Fibroblast of mammary gland (primary cell): ENCODE measurements around the gene TRPV3.
"Not testable (repeated sequence)": the region's sequence is repeated elsewhere in the genome, so short reads cannot be mapped to it uniquely, and the experiment has no call there.

Source experiments
- DNase-seq: peaks from one replicate; pipeline ENCODE4 v3.0.0-alpha.2; 2010; ENCODE audit warnings: low read depth
- H3K4me3 ChIP-seq: 2 replicates; pipeline ENCODE4 v1.5.1; 2011; ENCODE audit warnings: low read depth, mild to moderate bottlenecking, low read length, moderate library complexity; ENCODE audit not compliant: control insufficient read depth
- TF ChIP-seq, protein P1 (sequence below): conservative IDR thresholded peaks from 2 replicates; pipeline ENCODE4 v1.5.1; 2011; ENCODE audit warnings: low read depth, low read length, inconsistent platforms; ENCODE audit not compliant: control insufficient read depth, insufficient read depth

Gene TRPV3

DNA sequence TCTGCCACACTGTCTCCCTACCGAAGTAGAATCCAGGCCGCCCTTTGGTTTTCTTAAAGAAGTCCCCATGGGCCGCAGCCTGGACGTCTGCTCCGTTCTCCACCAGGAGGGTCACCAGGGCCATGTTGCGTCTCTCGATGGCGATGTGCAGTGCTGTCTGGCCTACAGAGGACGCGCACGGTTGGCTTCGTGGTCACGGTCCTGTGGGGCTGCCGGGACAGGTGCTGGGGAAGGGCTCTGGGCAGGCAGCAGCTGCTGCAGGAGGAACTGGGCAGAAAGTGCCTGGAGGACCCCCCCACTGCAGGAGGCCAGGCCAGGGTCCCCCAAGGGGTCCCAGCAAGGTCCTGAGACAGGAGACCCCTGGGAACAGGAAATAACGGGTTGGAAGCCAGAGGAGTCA lies 32.6 kb upstream of the TRPV3 start:
- no peak for DNase-seq
- TF ChIP-seq, protein P1, sequence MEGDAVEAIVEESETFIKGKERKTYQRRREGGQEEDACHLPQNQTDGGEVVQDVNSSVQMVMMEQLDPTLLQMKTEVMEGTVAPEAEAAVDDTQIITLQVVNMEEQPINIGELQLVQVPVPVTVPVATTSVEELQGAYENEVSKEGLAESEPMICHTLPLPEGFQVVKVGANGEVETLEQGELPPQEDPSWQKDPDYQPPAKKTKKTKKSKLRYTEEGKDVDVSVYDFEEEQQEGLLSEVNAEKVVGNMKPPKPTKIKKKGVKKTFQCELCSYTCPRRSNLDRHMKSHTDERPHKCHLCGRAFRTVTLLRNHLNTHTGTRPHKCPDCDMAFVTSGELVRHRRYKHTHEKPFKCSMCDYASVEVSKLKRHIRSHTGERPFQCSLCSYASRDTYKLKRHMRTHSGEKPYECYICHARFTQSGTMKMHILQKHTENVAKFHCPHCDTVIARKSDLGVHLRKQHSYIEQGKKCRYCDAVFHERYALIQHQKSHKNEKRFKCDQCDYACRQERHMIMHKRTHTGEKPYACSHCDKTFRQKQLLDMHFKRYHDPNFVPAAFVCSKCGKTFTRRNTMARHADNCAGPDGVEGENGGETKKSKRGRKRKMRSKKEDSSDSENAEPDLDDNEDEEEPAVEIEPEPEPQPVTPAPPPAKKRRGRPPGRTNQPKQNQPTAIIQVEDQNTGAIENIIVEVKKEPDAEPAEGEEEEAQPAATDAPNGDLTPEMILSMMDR: no peak

DNA sequence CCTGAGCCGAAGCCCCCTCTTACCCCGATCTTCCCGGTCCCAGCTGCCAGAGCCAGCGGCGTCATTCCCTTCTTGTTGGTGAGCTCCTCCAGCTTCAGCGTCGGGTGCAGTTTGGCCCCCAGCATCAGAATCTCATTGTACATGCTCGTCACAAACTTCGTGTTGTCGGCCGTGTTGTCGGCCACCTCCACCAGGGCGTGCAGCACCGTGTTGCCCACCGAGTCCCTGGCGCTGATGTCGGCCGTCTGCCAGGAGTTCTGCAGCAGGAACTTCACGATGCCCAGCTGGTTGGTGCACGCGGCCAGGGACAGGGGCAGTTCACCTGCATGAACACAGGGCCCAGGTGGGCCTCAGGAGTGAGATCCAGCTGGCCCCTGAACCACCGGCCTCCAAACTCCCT lies 32.2 kb upstream of the TRPV3 start:
- no peak overlapping the region for H3K4me3 ChIP-seq
- DNase-seq: no peak
- TF ChIP-seq, protein P1: no peak

More for the DNA sequence above, 32.6 kb upstream of the TRPV3 start:
- H3K4me3 ChIP-seq: no peak overlapping the region

DNA sequence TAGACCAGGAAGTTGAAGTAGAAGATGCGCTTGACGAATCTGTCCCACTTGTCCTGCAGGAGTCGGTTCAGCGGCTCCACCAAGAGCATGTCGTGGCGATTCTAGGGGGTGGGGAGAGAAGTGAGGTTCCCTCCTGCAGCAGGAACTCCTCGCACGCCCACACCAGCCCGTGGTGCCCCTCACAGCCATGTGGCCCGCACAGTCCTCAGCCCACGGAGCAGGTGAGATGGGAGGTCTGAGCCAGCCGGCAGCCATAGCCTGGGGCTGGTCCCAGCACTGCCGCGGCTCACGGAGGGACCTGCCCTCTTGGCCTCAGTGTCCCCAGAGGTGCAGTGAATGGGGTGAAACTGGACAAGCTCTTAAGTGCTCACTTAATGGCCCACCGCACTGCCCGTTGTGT lies 28.2 kb upstream of the TRPV3 start:
- TF ChIP-seq, protein P1: no peak
- no peak for DNase-seq
- H3K4me3 ChIP-seq: no peak overlapping the region

DNA sequence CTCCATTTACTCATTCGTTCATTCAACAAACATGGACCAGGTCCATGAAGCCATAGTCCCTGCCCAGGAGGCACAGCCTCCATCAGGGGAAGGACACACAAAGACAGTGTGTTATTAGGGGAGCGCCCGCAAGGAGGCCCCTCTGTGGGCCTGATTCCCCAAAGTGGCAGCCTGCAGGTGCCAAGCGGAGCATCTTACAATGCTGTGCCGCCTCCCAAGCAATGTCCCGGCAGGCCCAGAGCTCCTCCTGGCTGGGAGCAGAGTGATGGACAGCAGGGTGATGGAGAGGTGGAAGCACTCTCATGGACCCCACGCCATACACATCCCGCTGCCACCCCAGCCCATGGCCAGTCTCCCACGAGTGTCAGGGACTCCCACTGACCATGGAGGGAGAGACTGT lies 25.8 kb upstream of the TRPV3 start:
- no peak overlapping the region for H3K4me3 ChIP-seq
- TF ChIP-seq, protein P1: no peak
- no peak for DNase-seq

DNA sequence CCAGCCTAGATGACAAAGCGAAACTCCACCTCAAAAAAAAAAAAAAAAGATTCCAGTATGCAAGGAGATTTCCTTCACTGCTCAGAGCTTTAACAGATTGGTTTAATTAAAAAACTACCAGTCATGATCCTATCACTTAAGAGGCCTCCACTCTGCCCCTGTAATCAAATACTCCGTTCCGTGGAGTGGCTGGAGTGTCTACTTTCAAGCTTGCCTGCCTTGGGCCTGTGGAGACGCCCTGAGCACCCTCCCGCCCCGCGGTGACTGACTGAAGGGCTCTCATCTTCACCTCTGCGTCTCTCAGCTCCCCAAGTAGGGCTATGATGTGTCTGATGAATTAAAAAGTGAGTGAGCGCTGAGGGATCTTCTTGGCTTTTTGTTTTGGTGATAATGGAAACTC lies 25.3 kb upstream of the TRPV3 start:
- TF ChIP-seq, protein P1: no peak
- no peak for DNase-seq
- H3K4me3 ChIP-seq: no peak overlapping the region

DNA sequence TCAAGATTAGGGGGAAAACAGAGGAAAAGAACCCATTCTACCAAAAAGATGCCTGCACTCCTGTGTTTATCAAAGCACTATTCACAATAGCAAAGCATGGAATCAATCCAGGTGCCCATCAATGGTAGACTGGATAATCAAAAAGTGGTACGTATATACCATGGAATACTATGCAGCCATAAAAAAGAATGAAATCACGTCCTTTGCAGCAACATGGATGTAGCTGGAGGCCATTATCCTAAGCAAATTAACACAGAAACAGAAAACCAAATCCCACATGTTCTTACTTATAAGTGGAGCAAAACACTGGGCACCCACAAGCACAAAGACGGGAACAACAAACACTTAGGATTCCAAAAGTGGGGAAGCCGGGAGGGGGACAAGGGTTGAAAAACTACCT lies 21.1 kb upstream of the TRPV3 start:
- not testable (repeated sequence) for DNase-seq, H3K4me3 ChIP-seq

DNA sequence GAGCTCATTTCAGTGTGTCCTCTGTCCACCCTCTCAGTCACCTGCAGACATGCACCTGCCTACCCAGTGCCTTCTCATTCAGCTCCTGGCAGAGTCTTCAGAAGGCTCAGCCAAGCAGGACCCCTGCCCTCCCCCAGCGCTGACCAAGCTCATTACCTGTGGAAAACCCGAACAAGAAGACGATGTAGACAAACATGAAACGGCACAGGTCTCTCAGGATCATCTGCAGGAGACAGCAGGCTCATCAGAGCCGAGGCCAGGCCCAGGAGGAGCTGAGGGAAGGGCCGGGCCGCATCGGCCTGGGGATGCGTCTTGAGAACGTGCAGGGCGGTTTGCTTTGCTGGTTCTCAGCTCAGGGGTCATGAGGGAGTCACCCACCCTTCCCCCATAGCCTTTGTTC lies 19.4 kb upstream of the TRPV3 start:
- DNase-seq: no peak
- H3K4me3 ChIP-seq: no peak overlapping the region
- TF ChIP-seq, protein P1: no peak

DNA sequence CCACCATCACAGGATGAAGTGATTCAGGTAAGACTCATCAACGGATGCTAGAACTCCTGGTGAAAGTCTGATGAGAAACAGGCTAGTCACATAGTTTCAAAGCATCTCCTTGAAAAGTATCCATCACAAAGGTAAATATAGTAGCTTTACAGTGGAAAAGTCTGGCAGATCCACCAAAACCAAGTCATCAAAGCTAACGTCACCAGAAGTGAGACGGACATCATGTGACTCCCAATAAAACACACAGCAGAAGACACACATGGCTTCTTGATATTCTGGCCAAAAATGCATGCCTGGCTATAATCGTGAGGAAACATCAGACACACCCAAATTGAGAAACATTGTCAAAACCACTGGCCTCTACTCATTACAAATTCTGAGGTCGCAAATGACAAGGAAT lies 17.9 kb upstream of the TRPV3 start:
- H3K4me3 ChIP-seq: no peak overlapping the region
- DNase-seq: peak; percentile 93
- TF ChIP-seq, protein P1: no peak
